ENCODE results near the gene CMC4. TPM values are rescaled to one million over a fixed set of nuclear protein-coding genes. Genes with fewer than 3 reads are reported as not detected.

Gene CMC4
- total RNA-seq, 4 donors from 2014 or later = 28.0 to 36.3 (median 32.9) TPM

DNA sequence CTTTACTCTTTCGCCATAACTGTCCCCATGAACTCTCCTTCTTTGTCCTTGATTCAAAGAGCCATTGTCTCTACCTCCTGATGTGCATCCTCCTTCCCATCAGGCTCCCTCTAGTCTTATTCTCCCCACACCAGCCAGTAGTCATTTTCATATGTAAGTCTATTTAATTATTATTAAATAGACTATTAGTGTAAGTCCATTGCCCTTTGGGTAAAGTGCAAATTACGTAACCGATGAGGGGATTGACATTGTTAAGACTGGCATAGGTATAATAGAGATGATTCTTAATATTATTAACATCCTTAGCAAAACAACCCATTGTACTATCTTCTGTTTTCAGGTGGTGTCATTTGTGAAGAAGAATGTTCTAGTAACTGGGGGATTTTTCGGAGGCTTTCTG is 16.7 kb downstream of the CMC4 start:
- Histone ChIP-seq H3K27me3 (no peaks in the 10 kb centered on the region), H3K36me3 (peaks cover 0 to 25% (median 8%) of the 10 kb centered on the region in 4 donors), H3K27ac (replicated peaks in 1 of 4) (no peak overlapping the region), H3K4me3 (no peak overlapping the region), H3K4me1 (peaks cover 8 to 15% (median 12%) of the 10 kb centered on the region in 4 donors), H3K9me3 (no peaks in the 10 kb centered on the region)
- TF ChIP-seq, protein P1, sequence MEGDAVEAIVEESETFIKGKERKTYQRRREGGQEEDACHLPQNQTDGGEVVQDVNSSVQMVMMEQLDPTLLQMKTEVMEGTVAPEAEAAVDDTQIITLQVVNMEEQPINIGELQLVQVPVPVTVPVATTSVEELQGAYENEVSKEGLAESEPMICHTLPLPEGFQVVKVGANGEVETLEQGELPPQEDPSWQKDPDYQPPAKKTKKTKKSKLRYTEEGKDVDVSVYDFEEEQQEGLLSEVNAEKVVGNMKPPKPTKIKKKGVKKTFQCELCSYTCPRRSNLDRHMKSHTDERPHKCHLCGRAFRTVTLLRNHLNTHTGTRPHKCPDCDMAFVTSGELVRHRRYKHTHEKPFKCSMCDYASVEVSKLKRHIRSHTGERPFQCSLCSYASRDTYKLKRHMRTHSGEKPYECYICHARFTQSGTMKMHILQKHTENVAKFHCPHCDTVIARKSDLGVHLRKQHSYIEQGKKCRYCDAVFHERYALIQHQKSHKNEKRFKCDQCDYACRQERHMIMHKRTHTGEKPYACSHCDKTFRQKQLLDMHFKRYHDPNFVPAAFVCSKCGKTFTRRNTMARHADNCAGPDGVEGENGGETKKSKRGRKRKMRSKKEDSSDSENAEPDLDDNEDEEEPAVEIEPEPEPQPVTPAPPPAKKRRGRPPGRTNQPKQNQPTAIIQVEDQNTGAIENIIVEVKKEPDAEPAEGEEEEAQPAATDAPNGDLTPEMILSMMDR (IDR thresholded peaks at IDR 0.05) = no peak
- TF ChIP-seq POLR2A (IDR thresholded peaks at IDR 0.05; ENCODE audit: low read depth) = no peak
- no peak for TF ChIP-seq POLR2AphosphoS5 (IDR thresholded peaks at IDR 0.05)
- TF ChIP-seq EP300 (IDR thresholded peaks at IDR 0.05) = no peak
- no peak for DNase-seq (ENCODE audit: extremely low spot score)
- WGBS = 85% methylated on average over 4 of the region's 4 CpGs
- intact Hi-C loops (cut with DNase I) = loop anchor here (5.0 kb wide), 1 partner anchor 72 kb away; no protein-coding TSS in a partner anchor

DNA sequence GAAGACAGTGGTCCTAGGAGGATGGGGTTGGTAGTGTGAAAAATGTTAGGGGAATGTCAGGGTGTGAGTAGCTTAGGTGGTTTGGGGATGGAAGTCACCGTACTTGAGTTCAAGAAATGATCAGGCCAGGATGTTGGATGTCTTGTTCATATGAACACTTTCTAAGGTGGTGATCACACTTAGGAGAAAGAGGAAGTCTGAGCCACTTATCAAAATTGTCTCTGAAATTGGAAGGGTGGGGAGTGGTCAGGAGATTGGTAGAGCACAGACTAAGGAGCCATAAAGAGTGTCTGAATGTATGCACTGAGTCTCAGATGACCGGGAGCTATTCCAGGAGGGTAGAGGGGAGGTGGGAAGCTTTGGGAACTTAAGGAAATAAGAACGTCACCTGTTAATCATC is 17.3 kb downstream of the CMC4 start:
- no peaks in the 10 kb centered on the region for H3K9me3 ChIP-seq
- peaks cover 11 to 18% (median 14%) of the 10 kb centered on the region in 4 donors for H3K4me1 ChIP-seq
- no peak overlapping the region for H3K27ac ChIP-seq (replicated peaks in 1 of 4)
- H3K27me3 ChIP-seq = no peaks in the 10 kb centered on the region
- intact Hi-C loops (cut with DNase I) = loop anchor here (5.0 kb wide), 1 partner anchor 71 kb away; no protein-coding TSS in a partner anchor
- no peak for DNase-seq (ENCODE audit: extremely low spot score)
- H3K36me3 ChIP-seq = peaks cover 0 to 25% (median 8%) of the 10 kb centered on the region in 4 donors
- TF ChIP-seq POLR2A (IDR thresholded peaks at IDR 0.05; ENCODE audit: low read depth) (no peak), POLR2AphosphoS5 (IDR thresholded peaks at IDR 0.05) (no peak), EP300 (IDR thresholded peaks at IDR 0.05) (no peak)
- TF ChIP-seq, protein P1 (IDR thresholded peaks at IDR 0.05) = no peak
- no peak overlapping the region for H3K4me3 ChIP-seq
- 71% methylated on average over 3 of the region's 3 CpGs for WGBS

DNA sequence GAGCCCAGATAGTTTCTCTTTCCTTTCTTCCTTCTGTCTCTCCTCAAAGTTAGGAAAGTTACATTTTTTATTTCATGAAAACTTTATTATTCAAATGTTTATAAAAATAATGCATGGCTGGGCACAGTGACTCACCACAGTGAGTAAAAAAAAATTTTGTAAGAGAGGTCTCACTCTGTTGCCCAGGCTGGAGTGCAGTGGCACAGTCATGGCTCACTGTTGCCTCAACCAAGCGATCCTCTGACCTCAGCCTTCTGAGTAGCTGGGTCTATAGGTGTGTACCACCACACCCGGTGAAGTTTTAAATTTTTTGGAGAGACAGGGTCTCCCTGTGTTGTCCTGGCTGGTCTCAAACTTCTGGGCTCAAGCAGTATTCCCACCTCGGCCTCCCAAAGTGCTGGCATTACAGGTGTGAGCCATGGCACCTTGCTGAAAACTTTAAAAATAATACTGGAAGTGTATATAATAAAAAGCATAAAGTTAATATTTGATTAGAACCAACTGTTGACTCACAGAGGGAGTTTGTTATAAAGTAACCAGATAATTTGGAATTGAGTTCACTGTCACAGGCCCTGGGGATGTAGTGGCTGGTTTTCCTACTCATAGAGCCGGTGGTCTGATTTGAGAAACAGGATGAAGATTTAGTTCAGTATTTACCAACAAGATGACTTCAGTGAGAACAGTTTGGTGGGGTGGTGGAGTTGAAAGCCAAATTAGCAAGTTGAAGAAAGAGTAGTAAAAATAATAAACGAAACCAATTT is 18.0 kb downstream of the CMC4 start:
- H3K36me3 ChIP-seq = peaks cover 0 to 25% (median 8%) of the 10 kb centered on the region in 4 donors
- no peaks in the 10 kb centered on the region for H3K27me3 ChIP-seq
- no peak overlapping the region for H3K4me3 ChIP-seq
- no peak overlapping the region for H3K27ac ChIP-seq (replicated peaks in 1 of 4)
- H3K9me3 ChIP-seq = no peaks in the 10 kb centered on the region
- TF ChIP-seq POLR2AphosphoS5 (IDR thresholded peaks at IDR 0.05) (no peak), POLR2A (IDR thresholded peaks at IDR 0.05; ENCODE audit: low read depth) (no peak), EP300 (IDR thresholded peaks at IDR 0.05) (no peak)
- TF ChIP-seq, protein P1 (IDR thresholded peaks at IDR 0.05) = no peak
- intact Hi-C loops (cut with DNase I) = loop anchor here (5.0 kb wide), 1 partner anchor 71 kb away; no protein-coding TSS in a partner anchor
- 78% methylated on average over 5 of the region's 5 CpGs for WGBS
- H3K4me1 ChIP-seq = peaks cover 11 to 18% (median 15%) of the 10 kb centered on the region in 4 donors
- no peak for DNase-seq (ENCODE audit: extremely low spot score)

DNA sequence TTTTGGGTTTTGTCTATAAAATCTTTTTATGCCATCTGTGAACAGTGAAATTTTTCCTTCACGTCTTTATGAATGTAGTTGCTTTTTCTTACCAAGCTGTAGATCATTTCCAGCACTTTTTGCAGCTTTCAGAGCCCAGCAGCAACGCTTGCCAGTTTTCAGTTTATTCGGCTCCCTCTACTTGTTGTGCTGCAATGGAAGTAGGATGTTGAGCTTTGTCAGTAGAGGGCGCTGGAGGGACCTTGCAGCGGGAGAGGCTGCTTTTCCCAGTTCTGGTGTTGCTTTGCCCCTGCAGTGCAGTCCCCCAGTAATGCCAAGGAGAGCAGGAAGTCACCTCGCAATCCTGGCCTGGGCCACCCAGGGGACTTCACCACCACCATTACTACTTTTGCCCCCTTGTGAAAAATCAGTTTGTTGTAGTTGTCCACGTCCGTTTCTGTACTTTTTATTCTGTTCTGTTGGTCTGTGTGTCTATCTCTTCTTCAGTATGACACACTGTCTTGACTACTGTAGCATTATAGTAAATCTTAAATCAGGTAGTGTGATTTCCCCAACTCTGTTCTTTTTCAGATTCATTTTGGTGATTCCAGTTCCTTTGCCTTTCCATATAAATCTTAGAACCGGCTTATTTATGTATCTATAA is 21.8 kb downstream of the CMC4 start:
- Histone ChIP-seq H3K27ac (replicated peaks in 1 of 4) (no peak overlapping the region), H3K27me3 (no peaks in the 10 kb centered on the region), H3K4me3 (no peak overlapping the region), H3K4me1 (peaks cover 0 to 8% (median 2%) of the 10 kb centered on the region in 4 donors), H3K36me3 (peaks cover 0 to 25% (median 9%) of the 10 kb centered on the region in 4 donors), H3K9me3 (no peaks in the 10 kb centered on the region)
- intact Hi-C loops (cut with DNase I) = no loop called here
- 47% methylated on average over 9 of the region's 9 CpGs for WGBS
- no peak for TF ChIP-seq EP300 (IDR thresholded peaks at IDR 0.05)
- TF ChIP-seq, protein P1 (IDR thresholded peaks at IDR 0.05) = peak; percentile 31 to 54 (median 31)
- no peak for DNase-seq (ENCODE audit: extremely low spot score)

Data from esophagus muscularis mucosa (tissue), 4 donors.